Thymus (tissue), 11 donors: ENCODE data around the gene NAA40. TPM values are rescaled to one million over a fixed set of nuclear protein-coding genes. Genes with fewer than 3 reads are reported as not detected.

Source experiments
- DNase-seq, 9 donors: peaks; one replicate each; pipeline ENCODE4 v3.0.0-alpha.2; 2013; ENCODE audit warnings: low spot score in 9 of 9, low read depth in 6 of 9, missing footprints in 1 of 9
- H3K27ac ChIP-seq, 2 donors: one replicate each; pipeline ENCODE4 v1.5.1; 2013; ENCODE audit warnings: control low read depth in 1 of 2, low read depth in 1 of 2, low read length in 1 of 2, mild to moderate bottlenecking in 1 of 2, moderate library complexity in 1 of 2
- H3K27me3 ChIP-seq, 2 donors: one replicate each; pipeline ENCODE4 v1.5.1; 2013; ENCODE audit warnings: low read length in 1 of 2; ENCODE audit not compliant: control insufficient read depth in 2 of 2, insufficient read depth in 1 of 2
- H3K36me3 ChIP-seq, 2 donors: one replicate each; pipeline ENCODE4 v1.5.1; 2013; ENCODE audit warnings: low read length in 1 of 2, mild to moderate bottlenecking in 1 of 2, moderate library complexity in 1 of 2; ENCODE audit not compliant: control insufficient read depth in 2 of 2, insufficient read depth in 2 of 2
- H3K4me1 ChIP-seq, 2 donors: one replicate each; pipeline ENCODE4 v1.5.1; 2013; ENCODE audit warnings: low read length in 2 of 2; ENCODE audit not compliant: control insufficient read depth in 2 of 2, insufficient read depth in 2 of 2
- H3K4me3 ChIP-seq, 2 donors: one replicate each; pipeline ENCODE4 v1.5.1; 2013; ENCODE audit warnings: low read length in 2 of 2, control low read depth in 1 of 2, mild to moderate bottlenecking in 1 of 2
- H3K9me3 ChIP-seq, 2 donors: one replicate each; pipeline ENCODE4 v1.5.1; 2013; ENCODE audit warnings: low read length in 1 of 2, mild to moderate bottlenecking in 1 of 2; ENCODE audit not compliant: control insufficient read depth in 2 of 2, insufficient read depth in 1 of 2
- WGBS: extraction: QIAGEN DNeasy Blood & Tissue Kit; methylation state at CpG from one replicate; pipeline ENCODE4 v1.1.7; 2013; 5-methylcytosine and 5-hydroxymethylcytosine counted together
- polyA plus RNA-seq: library from polyadenylated mRNA; stranded (reverse); fragments of 200-250 nt; gene quantifications from one replicate; pipeline ENCODE4 v1.2.3, GENCODE V29; 2013
- total RNA-seq: library from RNA; stranded (reverse); fragments of 120-200 nt; gene quantifications from one replicate; pipeline ENCODE4 v1.2.4, GENCODE V29; 2013
- donor health status: healthy.

Gene NAA40
- total and polyA plus RNA-seq, 2 donors: 9.1 to 18.4 TPM

- no peak for DNase-seq
- WGBS: 80% methylated on average over 54 of the region's 54 CpGs
- Histone ChIP-seq H3K27ac (no peak overlapping the region), H3K9me3 (no peaks in the 10 kb centered on the region), H3K4me1 (peaks cover 6 to 23% of the 10 kb centered on the region in 2 donors), H3K36me3 (peaks cover 42 to 49% of the 10 kb centered on the region in 2 donors), H3K27me3 (peaks cover 26 to 41% of the 10 kb centered on the region in 2 donors), H3K4me3 (no peak overlapping the region)
Observed at GRCh38 chr11:63998558-63999348, 60.0 kb downstream of the NAA40 start.

DNA sequence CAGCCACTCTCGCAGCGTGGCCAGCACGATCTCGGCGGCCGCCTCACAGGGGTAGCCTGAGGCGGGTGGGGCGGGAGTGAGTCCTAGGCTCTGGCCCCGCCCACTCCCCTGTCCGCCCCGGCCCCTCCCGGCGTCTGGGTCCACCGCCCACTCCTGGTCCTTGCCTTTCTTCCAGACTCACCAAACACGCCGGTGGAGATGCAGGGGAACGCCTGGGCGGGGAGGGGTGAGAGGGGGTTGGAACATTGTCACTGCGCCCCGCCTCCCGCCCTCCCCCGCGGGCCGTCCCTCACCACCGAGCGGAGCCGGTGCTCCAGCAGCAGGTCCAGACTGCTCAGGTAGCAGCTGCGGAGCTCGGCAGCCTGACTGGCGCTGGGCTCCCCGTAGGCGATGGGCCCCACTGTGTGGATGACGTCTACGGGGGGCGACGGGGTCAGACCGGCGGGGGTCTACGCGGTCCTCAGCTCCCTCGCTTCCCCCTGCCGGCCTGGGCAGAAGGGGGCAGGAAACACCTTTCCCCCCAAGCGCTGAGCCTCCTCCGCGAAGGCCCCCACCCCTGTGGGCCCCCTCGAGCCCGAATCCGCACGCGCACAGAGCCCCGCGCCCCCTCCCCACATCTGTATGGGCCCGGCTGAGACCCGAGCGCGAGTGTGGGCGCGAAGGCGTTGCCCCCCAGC lies 60.7 kb downstream of the NAA40 start:
- WGBS: 21% methylated on average over 59 of the region's 59 CpGs
- Histone ChIP-seq H3K36me3 (peaks cover 37 to 43% of the 10 kb centered on the region in 2 donors), H3K4me1 (peaks cover 6 to 23% of the 10 kb centered on the region in 2 donors), H3K27me3 (peaks cover 26 to 46% of the 10 kb centered on the region in 2 donors), H3K9me3 (no peaks in the 10 kb centered on the region), H3K4me3 (peak overlapping the region in 1 of 2 donors; percentile 4), H3K27ac (no peak overlapping the region)
- peak in 3 of 9 donors; percentile 26 to 42 (median 38) for DNase-seq

GRCh38 chr11:64000026-64000739 lies 61.4 kb downstream of the NAA40 start:
- Histone ChIP-seq H3K27ac (no peak overlapping the region), H3K36me3 (peaks cover 31 to 37% of the 10 kb centered on the region in 2 donors), H3K9me3 (no peaks in the 10 kb centered on the region), H3K27me3 (peaks cover 26 to 47% of the 10 kb centered on the region in 2 donors), H3K4me3 (peak overlapping the region in 1 of 2 donors; percentile 16), H3K4me1 (peaks cover 6 to 23% of the 10 kb centered on the region in 2 donors)
- WGBS: 3% methylated on average over 67 of the region's 67 CpGs
- peak in 7 of 9 donors; percentile 46 to 84 (median 70) for DNase-seq

- Histone ChIP-seq H3K27me3 (peaks cover 26 to 54% of the 10 kb centered on the region in 2 donors), H3K36me3 (peaks cover 25 to 31% of the 10 kb centered on the region in 2 donors), H3K9me3 (no peaks in the 10 kb centered on the region), H3K4me1 (peaks cover 6 to 23% of the 10 kb centered on the region in 2 donors), H3K27ac (no peak overlapping the region), H3K4me3 (peak overlapping the region in 1 of 2 donors; percentile 16)
- no peak for DNase-seq
- 24% methylated on average over 60 of the region's 60 CpGs for WGBS
Observed at GRCh38 chr11:64000740-64001483, 62.1 kb downstream of the NAA40 start.

DNA sequence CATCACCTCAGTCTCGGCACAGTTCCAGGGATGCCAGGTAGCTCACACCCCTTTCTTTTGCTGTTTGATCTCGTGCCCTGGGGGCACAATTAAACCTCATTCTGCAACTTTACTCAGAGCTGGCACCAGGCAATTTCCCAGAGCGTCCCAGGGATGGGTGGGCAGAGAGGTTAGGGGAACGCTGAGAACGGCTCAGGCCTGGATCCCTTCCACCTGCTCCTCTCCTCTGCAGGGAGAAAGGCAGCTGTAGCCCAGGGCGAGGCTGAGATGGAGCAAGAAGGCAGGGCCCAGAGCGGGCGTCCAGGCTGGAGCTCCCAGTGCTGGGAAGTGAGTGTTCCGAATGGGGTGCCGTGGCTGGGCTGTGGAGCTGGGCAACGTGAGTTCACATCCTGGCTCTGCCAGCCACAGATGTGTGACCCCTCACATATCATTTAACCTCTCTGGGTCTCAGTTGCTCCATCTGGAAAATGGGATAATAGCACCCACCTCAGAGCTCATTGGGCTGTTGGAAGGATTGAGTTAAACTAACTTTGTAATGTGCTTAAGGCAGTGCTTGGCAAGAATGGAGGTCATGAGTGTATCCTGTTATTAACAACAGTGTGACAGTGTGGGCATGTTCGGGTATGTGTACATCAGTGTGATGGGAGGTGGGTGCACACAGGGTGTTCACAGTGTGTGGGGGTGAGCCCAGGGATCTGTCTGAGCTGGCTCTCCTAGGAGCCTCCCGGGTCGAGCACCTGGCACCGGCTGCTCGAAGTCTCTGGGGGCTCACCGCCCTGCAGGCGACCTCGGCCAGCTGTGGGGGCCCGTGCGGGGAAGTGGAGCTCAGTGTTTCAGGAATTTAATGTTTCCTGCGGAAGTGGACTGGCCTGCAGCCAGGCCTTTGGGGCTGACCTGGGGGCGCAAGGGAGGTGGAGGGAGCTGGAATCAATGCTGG lies 63.0 kb downstream of the NAA40 start:
- peaks cover 6 to 23% of the 10 kb centered on the region in 2 donors for H3K4me1 ChIP-seq

DNA sequence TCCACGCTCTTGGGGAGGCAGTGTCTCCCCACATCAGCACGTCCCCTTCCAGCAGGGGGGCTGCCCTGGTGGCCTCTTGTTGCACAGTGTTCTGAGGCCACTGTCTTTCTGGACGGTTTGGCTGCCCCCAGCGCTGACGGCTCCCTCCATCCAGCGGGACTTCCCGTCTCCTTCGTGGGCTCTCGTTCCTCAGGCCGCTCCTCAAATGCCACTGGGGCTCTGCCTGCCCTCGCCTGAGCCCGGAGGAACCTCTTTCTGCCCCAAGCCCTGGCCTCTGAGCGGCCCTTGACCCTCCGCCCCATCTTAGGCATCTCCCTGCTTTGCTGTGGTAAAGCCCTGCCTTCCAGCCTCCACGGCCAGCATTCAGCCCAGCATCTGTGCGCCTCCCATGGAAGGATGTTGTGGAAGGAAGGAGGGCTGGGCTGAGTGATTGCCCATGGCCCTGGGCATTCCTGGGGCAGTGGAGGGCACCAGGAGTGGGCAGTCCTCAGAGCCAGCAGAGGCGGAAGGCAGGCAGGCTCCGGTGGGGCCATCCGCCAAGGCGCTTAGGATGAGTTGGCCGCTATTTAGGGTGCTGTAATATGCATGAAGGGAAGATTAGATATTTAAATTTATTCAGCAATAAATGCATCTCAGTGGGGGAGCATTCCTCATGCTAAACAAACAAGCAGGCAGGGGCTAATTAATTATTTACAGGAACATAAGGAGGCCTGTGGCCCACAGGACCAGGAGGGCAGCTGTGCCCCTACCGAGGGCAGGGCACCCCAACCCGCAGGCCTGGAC lies 65.2 kb downstream of the NAA40 start:
- Histone ChIP-seq H3K4me1 (peaks cover 6 to 32% of the 10 kb centered on the region in 2 donors), H3K27me3 (peaks cover 49 to 80% of the 10 kb centered on the region in 2 donors), H3K36me3 (peaks cover 0 to under 1% of the 10 kb centered on the region in 2 donors), H3K27ac (no peak overlapping the region), H3K4me3 (no peak overlapping the region), H3K9me3 (peaks cover 0 to 4% of the 10 kb centered on the region in 2 donors)
- WGBS: 75% methylated on average over 23 of the region's 23 CpGs
- DNase-seq: no peak

More for the DNA sequence above, 63.0 kb downstream of the NAA40 start:
- no peaks in the 10 kb centered on the region for H3K9me3 ChIP-seq
- no peak overlapping the region for H3K27ac ChIP-seq
- WGBS: 46% methylated on average over 23 of the region's 23 CpGs
- no peak for DNase-seq
- no peak overlapping the region for H3K4me3 ChIP-seq
- peaks cover 16 to 23% of the 10 kb centered on the region in 2 donors for H3K36me3 ChIP-seq
- peaks cover 34 to 62% of the 10 kb centered on the region in 2 donors for H3K27me3 ChIP-seq

DNA sequence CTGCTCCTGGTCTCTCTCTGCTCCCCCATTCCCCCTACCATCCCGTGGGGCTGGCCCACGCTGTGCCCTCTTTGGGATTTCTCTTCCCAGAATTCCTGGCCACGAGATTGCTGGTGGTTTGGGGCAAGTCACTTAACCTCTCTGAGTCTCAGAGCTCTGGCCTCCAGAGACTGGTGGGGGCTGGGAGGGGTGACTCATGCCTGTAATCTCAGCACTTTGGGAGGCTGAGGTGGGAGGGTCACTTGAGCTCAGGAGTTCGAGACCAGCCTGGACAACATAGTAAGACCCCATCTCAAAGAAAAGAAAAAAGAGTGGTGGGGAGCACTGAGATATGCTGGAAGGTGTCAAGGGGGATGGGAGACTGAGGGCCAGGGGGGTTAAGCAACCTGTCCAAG lies 65.8 kb downstream of the NAA40 start:
- peaks cover 4 to 28% of the 10 kb centered on the region in 2 donors for H3K4me1 ChIP-seq
- 85% methylated on average over 4 of the region's 4 CpGs for WGBS
- H3K27ac ChIP-seq: no peak overlapping the region
- no peaks in the 10 kb centered on the region for H3K36me3 ChIP-seq
- H3K9me3 ChIP-seq: peaks cover 0 to 5% of the 10 kb centered on the region in 2 donors
- peaks cover 47 to 80% of the 10 kb centered on the region in 2 donors for H3K27me3 ChIP-seq
- no peak for DNase-seq
- no peak overlapping the region for H3K4me3 ChIP-seq
